Transverse colon (tissue), 4 donors: ENCODE data around the gene PPP4C. TPM values are rescaled to one million over a fixed set of nuclear protein-coding genes. Genes with fewer than 3 reads are reported as not detected.

Experiments
- DNase-seq: peaks from one replicate; pipeline ENCODE4 v3.0.0-alpha.2; 2019
- H3K27ac ChIP-seq, 4 donors: fragments of 200-600 bp; sonication (generic); 2 replicates each; pipeline ENCODE4 v1.5.1; 2016 to 2018; ENCODE audit warnings: inconsistent platforms in 4 of 4
- H3K27me3 ChIP-seq: fragments of 200-600 bp; sonication (generic); 2 replicates; pipeline ENCODE4 v1.5.1; 2017; ENCODE audit warnings: inconsistent platforms
- H3K36me3 ChIP-seq, 4 donors: fragments of 200-600 bp; sonication (generic); 2 replicates each; pipeline ENCODE4 v1.5.1; 2017 to 2019; ENCODE audit warnings: inconsistent platforms in 4 of 4
- H3K4me1 ChIP-seq, 4 donors: fragments of 200-600 bp; sonication (generic); 2 replicates each; pipeline ENCODE4 v1.5.1; 2017 to 2020; ENCODE audit warnings: inconsistent platforms in 4 of 4
- H3K4me3 ChIP-seq, 4 donors: fragments of 200-600 bp; sonication (generic); 1 replicate in 1 of 4; 2 replicates in 3 of 4; pipeline versions ENCODE4 v1.5.1 to v1.6.1; 2017 to 2019; ENCODE audit warnings: inconsistent platforms in 4 of 4
- H3K9me3 ChIP-seq, 2 donors: fragments of 200-600 bp; sonication (generic); 2 replicates each; pipeline ENCODE4 v1.5.1; 2017 to 2019; ENCODE audit warnings: inconsistent platforms in 2 of 2
- EP300 ChIP-seq: sonication (generic); formaldehyde crosslinking; IDR thresholded peaks from one replicate; pipeline ENCODE4 v1.6.1; 2017; ENCODE audit warnings: antibody characterized with exemption, low read depth
- POLR2A ChIP-seq: fragments of 450-650 bp; IDR thresholded peaks from one replicate; pipeline ENCODE4 v1.6.1; 2016; ENCODE audit warnings: antibody characterized with exemption, mild to moderate bottlenecking, moderate library complexity
- POLR2AphosphoS5 ChIP-seq, 3 donors: sonication (generic); formaldehyde crosslinking; IDR thresholded peaks; one replicate each; pipeline ENCODE4 v1.6.1; 2016; ENCODE audit warnings: antibody characterized with exemption in 3 of 3
- WGBS, 2 donors: methylation state at CpG; one replicate each; pipeline ENCODE4 v1.1.5; 2018; ENCODE audit warnings: low coverage in 1 of 2; 5-methylcytosine and 5-hydroxymethylcytosine counted together
- in situ Hi-C, 4 donors: fragments of 200-750 bp; cut with MboI; loops; one replicate each; pipeline versions ENCODE4 v1.15.0 to v1.15.1; 2017; ENCODE audit warnings: low sequenced_read_pairs in 3 of 4, low pct_ligation_motif_present in 1 of 4, low pct_unique_long_range_greater_than_20kb in 1 of 4
- intact Hi-C: fragments of 100-400 bp; cut with DNase I; formaldehyde crosslinking; loops from one replicate; pipeline ENCODE4 v1.15.1; 2023; ENCODE audit warnings: low total_unique reads
- total RNA-seq, 4 donors: library from RNA; depleted of rRNA; stranded (reverse); fragments of >200 nt; gene quantifications; one replicate each; pipeline ENCODE4 v1.1.0, GENCODE V29; 2016
- TF ChIP-seq, protein P1 (sequence below), 5 experiments: fragments of 200-600 bp in 3 of 5; fragments of 450-650 bp in 2 of 5; sonication (generic) in 3 of 5; IDR thresholded peaks; 1 replicate in 2 of 5; 2 replicates in 3 of 5; pipeline ENCODE4 v1.5.1; 2016 to 2017; ENCODE audit warnings: antibody characterized with exemption in 5 of 5, inconsistent platforms in 3 of 5, mild to moderate bottlenecking in 2 of 5, moderate library complexity in 1 of 5

Gene PPP4C
- total RNA-seq, 4 donors from 2014 or later: 17.7 to 92.3 (median 74.3) TPM

DNA sequence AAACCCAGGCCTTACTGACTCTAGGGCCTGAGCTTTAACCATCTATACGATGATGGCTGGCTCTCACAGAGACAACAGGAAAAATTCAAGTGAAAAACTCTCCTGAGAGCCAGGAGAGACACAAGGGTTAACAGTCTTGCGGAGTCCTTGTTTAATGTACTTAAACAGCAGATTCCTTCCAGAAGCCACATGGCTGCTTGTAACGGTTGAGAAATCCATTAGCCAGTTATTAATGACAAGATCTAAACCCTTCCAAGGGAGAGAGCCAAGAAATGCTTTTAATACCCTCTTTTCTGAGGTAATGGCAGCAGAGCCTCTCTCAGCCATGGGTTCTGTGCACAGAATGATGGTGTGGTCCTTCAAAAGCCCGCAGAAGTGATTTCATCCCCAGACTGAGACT lies 15.4 kb upstream of the PPP4C start:
- no peaks in the 10 kb centered on the region for H3K36me3 ChIP-seq
- H3K4me1 ChIP-seq: peaks cover 10 to 21% (median 16%) of the 10 kb centered on the region in 4 donors
- H3K27me3 ChIP-seq: no peaks in the 10 kb centered on the region
- TF ChIP-seq EP300 (no peak), POLR2AphosphoS5 (IDR thresholded peaks at IDR 0.05) (no peak), POLR2A (no peak)
- TF ChIP-seq, protein P1, sequence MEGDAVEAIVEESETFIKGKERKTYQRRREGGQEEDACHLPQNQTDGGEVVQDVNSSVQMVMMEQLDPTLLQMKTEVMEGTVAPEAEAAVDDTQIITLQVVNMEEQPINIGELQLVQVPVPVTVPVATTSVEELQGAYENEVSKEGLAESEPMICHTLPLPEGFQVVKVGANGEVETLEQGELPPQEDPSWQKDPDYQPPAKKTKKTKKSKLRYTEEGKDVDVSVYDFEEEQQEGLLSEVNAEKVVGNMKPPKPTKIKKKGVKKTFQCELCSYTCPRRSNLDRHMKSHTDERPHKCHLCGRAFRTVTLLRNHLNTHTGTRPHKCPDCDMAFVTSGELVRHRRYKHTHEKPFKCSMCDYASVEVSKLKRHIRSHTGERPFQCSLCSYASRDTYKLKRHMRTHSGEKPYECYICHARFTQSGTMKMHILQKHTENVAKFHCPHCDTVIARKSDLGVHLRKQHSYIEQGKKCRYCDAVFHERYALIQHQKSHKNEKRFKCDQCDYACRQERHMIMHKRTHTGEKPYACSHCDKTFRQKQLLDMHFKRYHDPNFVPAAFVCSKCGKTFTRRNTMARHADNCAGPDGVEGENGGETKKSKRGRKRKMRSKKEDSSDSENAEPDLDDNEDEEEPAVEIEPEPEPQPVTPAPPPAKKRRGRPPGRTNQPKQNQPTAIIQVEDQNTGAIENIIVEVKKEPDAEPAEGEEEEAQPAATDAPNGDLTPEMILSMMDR (IDR thresholded peaks at IDR 0.05): no peak
- H3K9me3 ChIP-seq: no peaks in the 10 kb centered on the region
- H3K4me3 ChIP-seq: no peak overlapping the region
- in situ Hi-C loops (no loop called here), intact Hi-C loops (no loop called here)
- 71 to 79% methylated on average over 2 to 4 of the region's 4 CpGs for WGBS, 2 donors
- H3K27ac ChIP-seq: no peak overlapping the region
- no peak for DNase-seq

- no peaks in the 10 kb centered on the region for H3K27me3 ChIP-seq
- no peak overlapping the region for H3K27ac ChIP-seq
- no peak for DNase-seq
- intact Hi-C loops (no loop called here), in situ Hi-C loops (no loop called here)
- 76% methylated on average over 2 of the region's 2 CpGs; no CpG with 5 or more reads in 1 of the 2 donors for WGBS, 2 donors
- no peak overlapping the region for H3K4me3 ChIP-seq
- peaks cover 10 to 21% (median 16%) of the 10 kb centered on the region in 4 donors for H3K4me1 ChIP-seq
- TF ChIP-seq POLR2AphosphoS5 (IDR thresholded peaks at IDR 0.05) (no peak), POLR2A (no peak), EP300 (no peak)
- TF ChIP-seq, protein P1 (IDR thresholded peaks at IDR 0.05): no peak
- no peaks in the 10 kb centered on the region for H3K9me3 ChIP-seq
- no peaks in the 10 kb centered on the region for H3K36me3 ChIP-seq
These were observed 14.8 kb upstream of the PPP4C start for GRCh38 chr16:30060836-30061554.

DNA sequence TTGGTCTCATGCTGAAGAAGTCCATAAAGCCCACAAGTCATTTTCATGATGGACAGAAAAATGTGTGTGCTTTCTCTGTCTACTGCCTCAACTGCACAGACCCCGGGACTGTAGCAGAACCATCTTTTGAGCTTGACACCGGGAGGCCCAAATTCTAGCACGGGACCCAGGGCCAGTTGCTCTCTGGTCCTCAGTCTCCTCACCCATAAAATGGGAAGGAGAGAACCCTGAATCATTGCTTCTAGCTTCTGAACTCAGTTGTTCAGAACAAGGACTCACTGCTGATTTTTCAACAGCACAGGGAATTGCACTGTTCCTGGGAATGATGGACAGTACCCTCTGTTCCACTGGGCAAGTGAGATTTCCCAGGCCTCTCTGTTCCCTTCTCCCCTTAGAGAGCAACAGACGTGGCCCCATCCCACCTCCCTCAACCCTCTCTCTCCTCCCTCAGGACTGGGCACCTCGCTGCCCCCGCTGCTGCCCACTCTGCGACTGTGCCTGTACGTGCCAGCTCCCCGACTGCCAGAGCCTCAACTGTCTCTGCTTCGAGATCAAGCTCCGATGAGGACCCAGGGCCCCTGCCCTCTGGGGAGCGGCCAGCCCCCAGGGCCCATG lies 12.4 kb upstream of the PPP4C start:
- no peaks in the 10 kb centered on the region for H3K9me3 ChIP-seq
- peak overlapping the region; percentile 47 to 94 (median 82) for H3K4me3 ChIP-seq
- 59 to 71% methylated on average over 5 to 12 of the region's 12 CpGs for WGBS, 2 donors
- TF ChIP-seq POLR2AphosphoS5 (IDR thresholded peaks at IDR 0.05) (no peak), EP300 (no peak), POLR2A (no peak)
- TF ChIP-seq, protein P1 (IDR thresholded peaks at IDR 0.05): no peak
- peaks cover 26 to 41% (median 33%) of the 10 kb centered on the region in 4 donors for H3K4me1 ChIP-seq
- in situ Hi-C loops: no loop called here
- no peak for DNase-seq
- no peaks in the 10 kb centered on the region for H3K27me3 ChIP-seq
- peak overlapping the region; percentile 91 to 99 (median 98) for H3K27ac ChIP-seq
- intact Hi-C loops: no loop called here
- peaks cover 0 to 11% (median 5%) of the 10 kb centered on the region in 4 donors for H3K36me3 ChIP-seq

GRCh38 chr16:30063893-30064728 lies 11.7 kb upstream of the PPP4C start:
- H3K4me3 ChIP-seq: peak overlapping the region; percentile 47 to 94 (median 82)
- intact Hi-C loops (no loop called here), in situ Hi-C loops (no loop called here)
- 0 to 6% methylated on average over 1 to 25 of the region's 27 CpGs for WGBS, 2 donors
- peak; percentile 80 for DNase-seq
- H3K36me3 ChIP-seq: peaks cover 2 to 18% (median 9%) of the 10 kb centered on the region in 4 donors
- peak in 2 of 3 donors; percentile 64 to 65 for TF ChIP-seq POLR2AphosphoS5 (IDR thresholded peaks at IDR 0.05)
- peak; percentile 42 for TF ChIP-seq POLR2A
- TF ChIP-seq, protein P1 (IDR thresholded peaks at IDR 0.05): peak in 3 of 5 experiments; percentile 15 to 23 (median 18)
- no peak for TF ChIP-seq EP300
- H3K27ac ChIP-seq: peak overlapping the region; percentile 91 to 99 (median 98)
- H3K9me3 ChIP-seq: no peaks in the 10 kb centered on the region
- peaks cover 33 to 48% (median 41%) of the 10 kb centered on the region in 4 donors for H3K4me1 ChIP-seq
- H3K27me3 ChIP-seq: no peaks in the 10 kb centered on the region
